Suprapubic skin (tissue), 4 donors: ENCODE data around the gene ANKRD24.

ENCODE experiments used
- EP300 ChIP-seq: sonication (generic); formaldehyde crosslinking; IDR thresholded peaks from one replicate; pipeline ENCODE4 v1.6.1; 2017; ENCODE audit warnings: antibody characterized with exemption
- POLR2A ChIP-seq, 2 donors: fragments of 450-650 bp; IDR thresholded peaks; one replicate each; pipeline ENCODE4 v1.6.1; 2017; ENCODE audit warnings: antibody characterized with exemption in 2 of 2, mild to moderate bottlenecking in 2 of 2, moderate library complexity in 2 of 2
- POLR2AphosphoS5 ChIP-seq, 3 donors: sonication (generic); formaldehyde crosslinking; IDR thresholded peaks; one replicate each; pipeline ENCODE4 v1.6.1; 2017; ENCODE audit warnings: antibody characterized with exemption in 3 of 3
- TF ChIP-seq, protein P1 (sequence below), 2 donors: fragments of 200-600 bp in 1 of 2; fragments of 450-650 bp in 1 of 2; sonication (generic) in 1 of 2; IDR thresholded peaks; one replicate each; pipeline ENCODE4 v1.5.1; 2016 to 2019; ENCODE audit warnings: antibody characterized with exemption in 2 of 2, mild to moderate bottlenecking in 1 of 2, moderate library complexity in 1 of 2

DNA sequence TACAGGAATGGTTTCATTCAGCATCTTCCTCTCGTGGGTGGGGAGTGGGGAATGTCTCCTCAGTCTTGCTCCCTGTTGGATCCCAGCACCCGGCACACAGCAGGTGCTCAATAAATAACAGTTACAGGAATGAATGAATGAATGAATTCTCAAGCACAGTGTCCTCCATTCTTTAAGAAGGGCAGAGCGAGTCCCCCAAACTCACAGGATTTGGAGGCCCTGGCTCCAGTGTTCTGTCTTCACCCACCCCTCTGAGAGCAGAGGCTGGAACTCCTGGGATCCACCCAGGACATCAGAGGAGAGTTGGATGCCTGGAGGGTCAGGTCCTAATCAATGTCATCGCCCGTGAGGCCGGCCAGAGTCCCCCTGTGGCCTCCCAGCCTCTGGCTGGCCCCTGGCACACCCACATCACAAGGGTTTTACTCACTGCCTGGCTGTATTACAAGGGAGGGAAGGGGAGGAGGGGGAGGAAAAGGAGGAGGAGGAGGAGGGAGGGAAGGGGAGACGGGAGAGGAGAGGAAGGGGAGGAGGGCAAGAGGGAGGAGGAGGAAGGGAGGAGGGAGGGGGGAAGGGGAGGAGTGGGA is 37.7 kb upstream of the ANKRD24 start:
- TF ChIP-seq POLR2AphosphoS5 (IDR thresholded peaks at IDR 0.05) (no peak), POLR2A (IDR thresholded peaks at IDR 0.05) (no peak), EP300 (no peak)
- TF ChIP-seq, protein P1, sequence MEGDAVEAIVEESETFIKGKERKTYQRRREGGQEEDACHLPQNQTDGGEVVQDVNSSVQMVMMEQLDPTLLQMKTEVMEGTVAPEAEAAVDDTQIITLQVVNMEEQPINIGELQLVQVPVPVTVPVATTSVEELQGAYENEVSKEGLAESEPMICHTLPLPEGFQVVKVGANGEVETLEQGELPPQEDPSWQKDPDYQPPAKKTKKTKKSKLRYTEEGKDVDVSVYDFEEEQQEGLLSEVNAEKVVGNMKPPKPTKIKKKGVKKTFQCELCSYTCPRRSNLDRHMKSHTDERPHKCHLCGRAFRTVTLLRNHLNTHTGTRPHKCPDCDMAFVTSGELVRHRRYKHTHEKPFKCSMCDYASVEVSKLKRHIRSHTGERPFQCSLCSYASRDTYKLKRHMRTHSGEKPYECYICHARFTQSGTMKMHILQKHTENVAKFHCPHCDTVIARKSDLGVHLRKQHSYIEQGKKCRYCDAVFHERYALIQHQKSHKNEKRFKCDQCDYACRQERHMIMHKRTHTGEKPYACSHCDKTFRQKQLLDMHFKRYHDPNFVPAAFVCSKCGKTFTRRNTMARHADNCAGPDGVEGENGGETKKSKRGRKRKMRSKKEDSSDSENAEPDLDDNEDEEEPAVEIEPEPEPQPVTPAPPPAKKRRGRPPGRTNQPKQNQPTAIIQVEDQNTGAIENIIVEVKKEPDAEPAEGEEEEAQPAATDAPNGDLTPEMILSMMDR (IDR thresholded peaks at IDR 0.05): no peak
